NK-92 (cell line): Measurements from ENCODE around the gene AKT3.
"Not testable (repeated sequence)": the region's sequence is repeated elsewhere in the genome, so short reads cannot be mapped to it uniquely, and the experiment has no call there.

Experiments
- DNase-seq: peaks from one replicate; lab custom pipeline; 2025; ENCODE audit not compliant: unreplicated experiment; lab: John Stamatoyannopoulos, UW

AKT3 gene

GRCh38 chr1:243621973-243622372, 228.1 kb downstream of the AKT3 start:
- no peak for DNase-seq

GRCh38 chr1:243620096-243620495, 229.9 kb downstream of the AKT3 start:
- DNase-seq, result no peak

- no peak for DNase-seq
Observed at GRCh38 chr1:243609698-243610097, 240.3 kb downstream of the AKT3 start.

- no peak for DNase-seq
Observed at GRCh38 chr1:243605604-243606003, 244.4 kb downstream of the AKT3 start.

GRCh38 chr1:243601720-243602119, 248.3 kb downstream of the AKT3 start:
- no peak for DNase-seq

GRCh38 chr1:243598433-243598832, 251.6 kb downstream of the AKT3 start:
- no peak for DNase-seq

- no peak for DNase-seq
Observed at GRCh38 chr1:243597383-243597782, 252.7 kb downstream of the AKT3 start.

- no peak for DNase-seq
Observed at GRCh38 chr1:243596431-243597062, 253.5 kb downstream of the AKT3 start.

GRCh38 chr1:243595527-243596210, 254.4 kb downstream of the AKT3 start:
- no peak for DNase-seq

- DNase-seq, result no peak
Observed at GRCh38 chr1:243594455-243594854, 255.6 kb downstream of the AKT3 start.

- DNase-seq, result not testable (repeated sequence)
Observed at GRCh38 chr1:243589286-243589685, 260.8 kb downstream of the AKT3 start.

- DNase-seq, result no peak
Observed at GRCh38 chr1:243587823-243588560, 262.1 kb downstream of the AKT3 start.

GRCh38 chr1:243587285-243587684, 262.8 kb downstream of the AKT3 start:
- DNase-seq, result no peak

- DNase-seq, result no peak
Observed at GRCh38 chr1:243585982-243586381, 264.1 kb downstream of the AKT3 start.

GRCh38 chr1:243582326-243582725, 267.7 kb downstream of the AKT3 start:
- no peak for DNase-seq

GRCh38 chr1:243580984-243581383, 269.1 kb downstream of the AKT3 start:
- no peak for DNase-seq

GRCh38 chr1:243580072-243580471, 270.0 kb downstream of the AKT3 start:
- no peak for DNase-seq

GRCh38 chr1:243575070-243575469, 275.0 kb downstream of the AKT3 start:
- DNase-seq, result no peak

GRCh38 chr1:243572940-243573339, 277.1 kb downstream of the AKT3 start:
- no peak for DNase-seq

GRCh38 chr1:243568793-243569192, 281.2 kb downstream of the AKT3 start:
- DNase-seq, result no peak

GRCh38 chr1:243564814-243565213, 285.2 kb downstream of the AKT3 start:
- no peak for DNase-seq

GRCh38 chr1:243563732-243564131, 286.3 kb downstream of the AKT3 start:
- DNase-seq, result no peak
